Esophagus squamous epithelium (tissue), 4 donors: ENCODE measurements around the gene GSTO2.

Experiments used
- POLR2A ChIP-seq, 4 donors: fragments of 450-650 bp; IDR thresholded peaks; one replicate each; pipeline ENCODE4 v1.6.1; 2017; ENCODE audit warnings: antibody characterized with exemption in 4 of 4, mild to moderate bottlenecking in 4 of 4, moderate library complexity in 3 of 4
- TF ChIP-seq, protein P1 (sequence below), 6 experiments: fragments of 450-650 bp in 4 of 6; fragments of 200-600 bp in 2 of 6; sonication (generic) in 2 of 6; IDR thresholded peaks; one replicate each; pipeline ENCODE4 v1.5.1; 2016 to 2019; ENCODE audit warnings: antibody characterized with exemption in 6 of 6, mild to moderate bottlenecking in 4 of 6, moderate library complexity in 4 of 6

- TF ChIP-seq, protein P1, sequence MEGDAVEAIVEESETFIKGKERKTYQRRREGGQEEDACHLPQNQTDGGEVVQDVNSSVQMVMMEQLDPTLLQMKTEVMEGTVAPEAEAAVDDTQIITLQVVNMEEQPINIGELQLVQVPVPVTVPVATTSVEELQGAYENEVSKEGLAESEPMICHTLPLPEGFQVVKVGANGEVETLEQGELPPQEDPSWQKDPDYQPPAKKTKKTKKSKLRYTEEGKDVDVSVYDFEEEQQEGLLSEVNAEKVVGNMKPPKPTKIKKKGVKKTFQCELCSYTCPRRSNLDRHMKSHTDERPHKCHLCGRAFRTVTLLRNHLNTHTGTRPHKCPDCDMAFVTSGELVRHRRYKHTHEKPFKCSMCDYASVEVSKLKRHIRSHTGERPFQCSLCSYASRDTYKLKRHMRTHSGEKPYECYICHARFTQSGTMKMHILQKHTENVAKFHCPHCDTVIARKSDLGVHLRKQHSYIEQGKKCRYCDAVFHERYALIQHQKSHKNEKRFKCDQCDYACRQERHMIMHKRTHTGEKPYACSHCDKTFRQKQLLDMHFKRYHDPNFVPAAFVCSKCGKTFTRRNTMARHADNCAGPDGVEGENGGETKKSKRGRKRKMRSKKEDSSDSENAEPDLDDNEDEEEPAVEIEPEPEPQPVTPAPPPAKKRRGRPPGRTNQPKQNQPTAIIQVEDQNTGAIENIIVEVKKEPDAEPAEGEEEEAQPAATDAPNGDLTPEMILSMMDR (IDR thresholded peaks at IDR 0.05), result no peak
- TF ChIP-seq POLR2A (IDR thresholded peaks at IDR 0.05), result no peak
These were observed 37.9 kb downstream of the GSTO2 start for GRCh38 chr10:104306897-104307296.
